ENCODE measurements around the gene SDF4. TPM values are rescaled to one million over a fixed set of nuclear protein-coding genes. Genes with fewer than 3 reads are reported as not detected.

The SDF4 gene
- total RNA-seq, 4 donors from 2014 or later = 42.6 to 143 (median 87.8) TPM

DNA sequence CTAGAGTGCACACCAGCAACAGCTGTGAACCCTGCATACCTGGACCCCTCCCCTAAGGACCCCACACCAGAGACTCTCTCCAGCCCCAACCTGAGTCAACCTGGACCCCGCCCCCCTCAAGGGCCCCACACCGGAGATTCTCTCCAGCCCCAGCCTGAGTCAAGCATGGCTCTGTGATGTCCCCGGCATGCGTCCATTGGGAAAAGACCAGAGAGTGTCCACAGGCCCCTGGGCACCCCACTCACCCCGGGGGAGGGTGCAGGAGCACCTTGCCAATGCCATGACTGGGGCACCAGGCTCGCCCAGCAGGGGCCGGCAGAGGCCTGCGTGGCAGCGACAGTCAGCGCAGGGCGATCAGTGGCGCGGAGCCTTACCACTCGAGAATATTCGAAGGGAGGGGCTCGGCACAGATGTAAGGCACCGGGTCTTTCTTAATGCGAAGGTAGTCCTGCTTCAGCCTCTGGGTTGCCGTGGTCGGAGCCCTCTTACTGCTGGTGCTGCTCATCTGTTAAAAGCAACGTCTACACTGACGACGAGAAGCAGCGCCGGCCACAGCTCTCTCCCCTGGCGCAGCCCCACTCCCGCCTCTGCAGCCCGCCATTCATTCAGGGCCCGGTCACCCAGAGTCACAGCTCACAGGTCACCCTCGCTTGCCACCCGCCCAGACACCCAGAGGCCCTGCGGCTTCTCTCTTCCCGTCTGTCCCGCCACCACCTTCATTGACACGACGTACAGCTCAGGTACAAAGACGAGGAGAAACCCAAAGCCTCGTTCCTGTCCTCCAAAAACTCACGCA, 35.9 kb upstream of the SDF4 start:
- TF ChIP-seq, protein P1, sequence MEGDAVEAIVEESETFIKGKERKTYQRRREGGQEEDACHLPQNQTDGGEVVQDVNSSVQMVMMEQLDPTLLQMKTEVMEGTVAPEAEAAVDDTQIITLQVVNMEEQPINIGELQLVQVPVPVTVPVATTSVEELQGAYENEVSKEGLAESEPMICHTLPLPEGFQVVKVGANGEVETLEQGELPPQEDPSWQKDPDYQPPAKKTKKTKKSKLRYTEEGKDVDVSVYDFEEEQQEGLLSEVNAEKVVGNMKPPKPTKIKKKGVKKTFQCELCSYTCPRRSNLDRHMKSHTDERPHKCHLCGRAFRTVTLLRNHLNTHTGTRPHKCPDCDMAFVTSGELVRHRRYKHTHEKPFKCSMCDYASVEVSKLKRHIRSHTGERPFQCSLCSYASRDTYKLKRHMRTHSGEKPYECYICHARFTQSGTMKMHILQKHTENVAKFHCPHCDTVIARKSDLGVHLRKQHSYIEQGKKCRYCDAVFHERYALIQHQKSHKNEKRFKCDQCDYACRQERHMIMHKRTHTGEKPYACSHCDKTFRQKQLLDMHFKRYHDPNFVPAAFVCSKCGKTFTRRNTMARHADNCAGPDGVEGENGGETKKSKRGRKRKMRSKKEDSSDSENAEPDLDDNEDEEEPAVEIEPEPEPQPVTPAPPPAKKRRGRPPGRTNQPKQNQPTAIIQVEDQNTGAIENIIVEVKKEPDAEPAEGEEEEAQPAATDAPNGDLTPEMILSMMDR (IDR thresholded peaks at IDR 0.05; ENCODE audit: low read depth) = no peak

DNA sequence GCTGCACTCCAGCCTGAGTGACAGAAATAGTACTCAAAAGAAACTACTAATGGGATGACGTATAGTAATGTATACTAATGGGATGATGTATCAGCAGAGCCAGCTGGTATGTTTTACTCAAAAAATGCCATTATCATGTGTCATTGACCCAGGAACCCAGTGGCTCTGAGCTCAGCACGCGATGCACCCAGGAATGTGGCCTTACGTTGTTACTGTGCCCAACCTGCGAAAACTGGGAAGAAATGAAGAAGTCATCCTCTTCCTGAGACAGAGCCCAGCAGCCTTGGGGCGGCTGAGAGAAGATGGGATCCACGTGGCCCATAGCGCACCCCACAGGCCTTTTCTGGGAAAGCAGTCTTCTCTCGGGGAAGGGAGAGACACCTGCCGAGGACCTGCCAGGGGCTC, 33.1 kb upstream of the SDF4 start:
- TF ChIP-seq, protein P1 (IDR thresholded peaks at IDR 0.05; ENCODE audit: low read depth) = no peak

DNA sequence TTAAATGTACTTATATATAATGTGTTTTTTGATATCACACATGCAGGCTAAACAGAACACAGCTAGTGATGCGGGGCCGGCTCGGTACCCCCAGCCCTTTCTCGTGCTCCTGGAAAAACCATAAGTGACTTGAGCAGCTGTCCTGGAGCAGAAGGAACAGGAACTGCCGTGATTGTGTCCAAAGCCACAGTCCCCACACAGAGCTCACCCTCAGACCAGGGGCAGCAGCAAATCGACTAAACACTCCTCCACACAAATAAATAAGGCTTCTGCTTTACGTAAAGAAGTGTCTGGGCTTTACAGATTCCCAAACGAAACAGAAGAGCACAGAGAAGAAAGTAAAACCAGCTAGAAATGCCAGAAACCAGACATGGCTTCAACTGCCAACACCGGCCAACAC, 32.2 kb upstream of the SDF4 start:
- TF ChIP-seq, protein P1 (IDR thresholded peaks at IDR 0.05; ENCODE audit: low read depth) = no peak

DNA sequence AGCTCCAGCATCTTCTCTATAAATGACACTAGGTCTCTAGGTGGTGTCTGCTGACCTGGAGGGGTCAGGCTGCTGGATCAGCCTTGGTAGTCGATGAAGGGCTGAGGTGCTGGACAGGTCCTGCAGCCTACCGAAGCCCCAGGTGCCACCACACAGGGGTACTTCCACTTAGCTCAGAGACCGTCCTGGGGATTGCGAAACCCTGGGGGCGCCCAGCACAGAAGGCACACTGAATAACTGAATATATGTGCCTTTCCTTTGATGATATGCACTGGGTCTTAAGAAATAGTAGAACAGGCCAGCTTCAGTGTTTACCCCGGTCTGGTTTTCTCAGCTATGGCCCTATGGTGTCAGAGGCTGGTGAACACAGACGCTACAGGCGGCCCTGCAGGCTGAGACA, 31.0 kb upstream of the SDF4 start:
- TF ChIP-seq, protein P1 (IDR thresholded peaks at IDR 0.05; ENCODE audit: low read depth) = no peak

DNA sequence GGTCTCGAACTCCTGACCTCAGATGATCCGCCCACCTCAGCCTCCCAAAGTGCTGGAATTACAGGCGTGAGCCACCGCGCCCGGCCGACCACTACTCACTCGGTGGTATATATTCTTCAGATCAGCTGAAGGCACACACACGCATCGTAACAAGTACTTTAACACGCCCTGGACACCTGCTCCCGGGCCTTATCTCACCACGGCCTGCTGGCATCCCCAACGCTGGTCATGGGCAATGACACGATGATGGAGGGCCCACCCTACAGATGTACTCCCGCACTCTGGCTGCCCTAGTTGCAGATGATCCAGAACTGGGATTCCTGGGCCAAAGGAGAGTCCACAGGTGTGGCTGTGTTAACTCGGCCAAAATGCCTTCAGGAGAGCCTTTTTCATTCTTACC, 30.3 kb upstream of the SDF4 start:
- TF ChIP-seq, protein P1 (IDR thresholded peaks at IDR 0.05; ENCODE audit: low read depth) = no peak

DNA sequence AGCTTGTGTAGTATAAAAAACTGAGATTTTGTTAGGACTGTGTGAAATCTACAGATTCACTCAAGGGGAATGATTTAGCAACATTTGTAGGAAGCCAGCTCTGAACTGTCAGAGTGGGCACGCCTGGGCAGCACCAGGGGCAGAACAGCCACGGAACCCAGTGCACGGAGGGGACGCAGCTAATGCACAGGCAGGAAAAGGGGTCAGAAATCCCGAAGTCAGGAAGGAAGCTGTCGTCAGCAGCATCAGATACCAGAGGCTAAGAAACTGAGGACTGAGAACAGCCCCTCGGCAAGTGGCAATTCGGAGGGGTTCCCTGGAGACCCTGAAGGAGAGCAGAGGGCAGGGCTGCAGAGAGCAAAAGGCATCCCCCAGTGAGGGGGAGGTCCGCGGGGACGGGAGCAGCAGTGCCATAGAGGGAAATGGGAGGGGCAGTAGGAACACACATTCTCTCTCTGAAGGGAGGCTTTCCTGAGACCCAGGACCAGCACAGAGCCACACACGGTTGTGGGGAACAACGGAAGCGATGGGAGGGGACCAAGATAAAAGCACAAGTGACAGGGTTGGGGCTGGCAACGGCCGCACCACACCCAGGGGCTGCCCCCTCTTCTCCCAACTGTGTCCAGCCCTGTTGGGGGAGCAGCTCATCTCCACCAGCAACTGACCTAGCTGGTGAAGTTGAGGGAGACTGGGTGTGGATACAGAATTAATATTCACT, 29.2 kb upstream of the SDF4 start:
- TF ChIP-seq, protein P1 (IDR thresholded peaks at IDR 0.05; ENCODE audit: low read depth) = no peak

DNA sequence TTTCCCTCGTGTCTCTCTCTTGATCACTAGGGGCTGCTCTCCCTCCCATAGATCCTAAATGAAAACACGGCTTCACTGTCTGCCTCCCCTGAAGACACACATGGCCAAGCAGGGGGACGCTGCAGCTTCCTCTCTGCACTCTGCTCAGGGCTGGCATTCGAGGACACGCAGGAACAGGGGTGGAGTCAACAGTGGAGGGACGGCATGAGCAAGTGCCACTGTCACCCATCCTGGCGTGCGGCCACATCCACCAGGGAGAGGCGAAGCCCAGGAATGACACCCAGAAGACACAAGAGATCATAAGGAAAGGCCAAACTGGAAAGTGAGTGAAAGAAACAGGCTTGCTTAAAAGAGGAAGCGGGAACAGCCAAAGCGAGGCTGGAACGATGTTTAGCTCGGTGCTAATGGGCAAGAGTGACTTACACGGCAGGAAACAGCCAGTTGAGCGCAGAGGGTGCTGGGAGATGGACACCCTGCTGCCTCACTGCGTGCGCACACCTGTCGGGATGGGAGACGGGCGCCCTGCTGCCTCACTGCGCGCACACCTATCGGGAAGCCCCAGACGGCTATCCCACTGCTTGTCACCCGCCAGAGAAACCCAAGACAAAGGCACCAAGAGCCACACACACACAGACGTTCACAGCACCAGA, 28.3 kb upstream of the SDF4 start:
- TF ChIP-seq, protein P1 (IDR thresholded peaks at IDR 0.05; ENCODE audit: low read depth) = no peak
